Measurements from ENCODE around the gene ASIC1.

DNA sequence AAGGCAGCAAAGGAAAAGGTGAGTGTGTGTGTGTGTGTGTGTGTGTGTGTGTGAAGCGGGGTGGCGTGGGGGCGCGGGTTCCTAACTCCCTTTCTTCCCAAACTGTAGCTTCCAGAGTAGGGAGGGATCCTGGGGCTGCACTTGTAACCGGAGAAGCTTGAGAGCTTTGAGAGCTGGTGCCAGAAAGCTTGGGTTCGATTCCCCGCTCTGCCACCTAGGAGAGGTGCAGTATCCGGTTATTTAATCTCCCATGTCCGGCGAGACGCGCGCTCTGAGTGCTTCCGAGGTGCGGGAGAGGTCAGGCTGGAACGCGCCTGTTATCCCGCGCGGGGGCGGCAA lies 24.9 kb upstream of the ASIC1 start:
- TF ChIP-seq, protein P1, sequence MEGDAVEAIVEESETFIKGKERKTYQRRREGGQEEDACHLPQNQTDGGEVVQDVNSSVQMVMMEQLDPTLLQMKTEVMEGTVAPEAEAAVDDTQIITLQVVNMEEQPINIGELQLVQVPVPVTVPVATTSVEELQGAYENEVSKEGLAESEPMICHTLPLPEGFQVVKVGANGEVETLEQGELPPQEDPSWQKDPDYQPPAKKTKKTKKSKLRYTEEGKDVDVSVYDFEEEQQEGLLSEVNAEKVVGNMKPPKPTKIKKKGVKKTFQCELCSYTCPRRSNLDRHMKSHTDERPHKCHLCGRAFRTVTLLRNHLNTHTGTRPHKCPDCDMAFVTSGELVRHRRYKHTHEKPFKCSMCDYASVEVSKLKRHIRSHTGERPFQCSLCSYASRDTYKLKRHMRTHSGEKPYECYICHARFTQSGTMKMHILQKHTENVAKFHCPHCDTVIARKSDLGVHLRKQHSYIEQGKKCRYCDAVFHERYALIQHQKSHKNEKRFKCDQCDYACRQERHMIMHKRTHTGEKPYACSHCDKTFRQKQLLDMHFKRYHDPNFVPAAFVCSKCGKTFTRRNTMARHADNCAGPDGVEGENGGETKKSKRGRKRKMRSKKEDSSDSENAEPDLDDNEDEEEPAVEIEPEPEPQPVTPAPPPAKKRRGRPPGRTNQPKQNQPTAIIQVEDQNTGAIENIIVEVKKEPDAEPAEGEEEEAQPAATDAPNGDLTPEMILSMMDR (conservative IDR thresholded peaks at IDR 0.05; ENCODE audit: low read length): no peak
- no peak for TF ChIP-seq EZH2phosphoT487 (IDR thresholded peaks at IDR 0.05; ENCODE audit: borderline replicate concordance)
